Lung microvascular endothelial cell (primary cell): Measurements from ENCODE around the gene RNU6-1. TPM values are rescaled to one million over a fixed set of nuclear protein-coding genes. Genes with fewer than 3 reads are reported as not detected.

Experiments
- DNase-seq, 2 donors: peaks; one replicate each; pipeline versions ENCODE4 v3.0.0 to v3.0.0-alpha.2; 2010; ENCODE audit warnings: low read depth in 2 of 2
- total RNA-seq: library from RNA; depleted of rRNA; stranded (reverse); fragments of >200 nt; gene quantifications from 2 replicates; pipeline ENCODE4 v1.2.1, GENCODE V29; 2014

Gene RNU6-1
- total RNA-seq, 1 donor from 2014 or later = not detected

GRCh38 chr15:67833710-67834511 lies 5.9 kb downstream of the RNU6-1 start:
- DNase-seq = peak; percentile 43 to 57

GRCh38 chr15:67832897-67833709 lies 6.7 kb downstream of the RNU6-1 start:
- no peak for DNase-seq

- DNase-seq = peak; percentile 23 to 35
These were observed 7.8 kb downstream of the RNU6-1 start for GRCh38 chr15:67832031-67832551.

GRCh38 chr15:67831363-67831762 lies 8.5 kb downstream of the RNU6-1 start:
- DNase-seq = no peak

- no peak for DNase-seq
These were observed 10.0 kb downstream of the RNU6-1 start for GRCh38 chr15:67829647-67830504.

- DNase-seq = no peak
These were observed 10.7 kb downstream of the RNU6-1 start for GRCh38 chr15:67828969-67829646.

GRCh38 chr15:67828278-67828968 lies 11.4 kb downstream of the RNU6-1 start:
- no peak for DNase-seq

GRCh38 chr15:67827562-67828277 lies 12.1 kb downstream of the RNU6-1 start:
- no peak for DNase-seq

- DNase-seq = no peak
These were observed 12.9 kb downstream of the RNU6-1 start for GRCh38 chr15:67826717-67827561.

- DNase-seq = no peak
These were observed 13.7 kb downstream of the RNU6-1 start for GRCh38 chr15:67825881-67826716.

- peak; percentile 44 to 49 for DNase-seq
These were observed 14.6 kb downstream of the RNU6-1 start, which contains the start of gene SKOR1 for GRCh38 chr15:67824976-67825880. SKOR1 (plus strand) TSS chr15:67825509; CDS start chr15:67825603, 94 bp downstream.

GRCh38 chr15:67824197-67824968 lies 15.5 kb downstream of the RNU6-1 start:
- DNase-seq = no peak

GRCh38 chr15:67823314-67824196 lies 16.3 kb downstream of the RNU6-1 start:
- no peak for DNase-seq

GRCh38 chr15:67822537-67823313 lies 17.1 kb downstream of the RNU6-1 start:
- no peak for DNase-seq
